K562 (cell line): ENCODE data around the gene PLCL1. TPM values are rescaled to one million over a fixed set of nuclear protein-coding genes. Genes with fewer than 3 reads are reported as not detected.

Source experiments
- ATAC-seq: fragments of 200-7000 bp; cut with Tn5 transposase; 3 replicates; pipeline ENCODE4 v1.9.1; 2020; ENCODE audit warnings: moderate library complexity
- BruUV-seq: library from RNA; stranded (reverse); fragments of 400-500 nt; replicated peaks from 2 replicates; lab custom pipeline; 2021; lab: Mats Ljungman, UMichigan
- CTCF ChIA-PET: fragments of 300-600 bp; formaldehyde crosslinking; extraction: SDS; loops from one replicate; lab custom pipeline; 2021; ENCODE audit warnings: low intra/inter-chr PET ratio; lab: Yijun Ruan, JAX
- POLR2A ChIA-PET: fragments of 300-600, 350-650 bp; sonication (Branson Sonifier 250); formaldehyde crosslinking; extraction: SDS; loops from one replicate; lab custom pipeline; 2021; ENCODE audit warnings: antibody characterized with exemption, inconsistent platforms; lab: Yijun Ruan, JAX
- DNase-seq, 4 experiments: peaks; one replicate each; pipeline versions ENCODE4 v3.0.0 to v3.0.0-alpha.2; 2011 to 2018; ENCODE audit warnings: low spot score in 3 of 4, mixed read lengths in 3 of 4; ENCODE audit errors: extremely low read depth in 1 of 4
- FAIRE-seq: peaks from 2 replicates; lab custom pipeline; 2011; peaks lifted over from hg19 to GRCh38; lab: Jason Lieb, UNC
- H2AFZ ChIP-seq: 2 replicates; pipeline ENCODE4 v1.6.0; 2011; ENCODE audit warnings: low read depth, low read length, control low read depth, inconsistent platforms
- H3K27ac ChIP-seq: fragments of 200-600 bp; 3 replicates; pipeline ENCODE4 v1.8.0; 2011; ENCODE audit warnings: low read depth, mild to moderate bottlenecking, control low read depth, inconsistent platforms, low read length, moderate library complexity, mixed read lengths; ENCODE audit errors: extremely low read depth
- H3K27me3 ChIP-seq, 2 experiments: fragments of 300-600 bp in 1 of 2; 2 replicates in 1 of 2; 3 replicates in 1 of 2; pipeline versions ENCODE4 v1.6.0 to v1.8.0; 2011; ENCODE audit warnings: inconsistent platforms in 2 of 2, low read length in 2 of 2, mild to moderate bottlenecking in 1 of 2, mixed read lengths in 1 of 2, moderate library complexity in 1 of 2; ENCODE audit not compliant: control insufficient read depth in 2 of 2, insufficient read depth in 2 of 2
- H3K36me3 ChIP-seq: fragments of 300-600 bp; 3 replicates; pipeline ENCODE4 v1.8.0; 2011; ENCODE audit warnings: mild to moderate bottlenecking, low read length, inconsistent platforms; ENCODE audit not compliant: control insufficient read depth, insufficient read depth
- H3K4me1 ChIP-seq, 2 experiments: fragments of 200-600 bp in 1 of 2; replicated peaks in 1 of 2; 2 replicates in 1 of 2; 3 replicates in 1 of 2; pipeline versions ENCODE4 v1.5.1 to v1.8.0; 2011; ENCODE audit warnings: inconsistent platforms in 2 of 2, low read length in 2 of 2, mild to moderate bottlenecking in 1 of 2, mixed read lengths in 1 of 2, moderate library complexity in 1 of 2; ENCODE audit not compliant: control insufficient read depth in 2 of 2, insufficient read depth in 2 of 2
- H3K4me2 ChIP-seq: 2 replicates; pipeline ENCODE4 v1.6.1; 2011; ENCODE audit warnings: low read length, control low read depth, inconsistent platforms, mixed read lengths; ENCODE audit not compliant: insufficient read depth
- H3K4me3 ChIP-seq: fragments of 200-600 bp; sonication (generic), shearing (Covaris generic); 2 replicates; pipeline ENCODE4 v1.5.1; 2016; ENCODE audit warnings: control low read depth, inconsistent platforms
- H3K79me2 ChIP-seq: fragments of 200-600 bp; 3 replicates; pipeline ENCODE4 v1.8.0; 2011; ENCODE audit warnings: low read length, inconsistent platforms; ENCODE audit not compliant: control insufficient read depth, insufficient read depth
- H3K9ac ChIP-seq, 2 experiments: 2 replicates each; pipeline versions ENCODE4 v1.6.0 to v1.6.1; 2011; ENCODE audit warnings: low read depth in 2 of 2, low read length in 2 of 2, control low read depth in 1 of 2, inconsistent platforms in 1 of 2, mild to moderate bottlenecking in 1 of 2, mixed read lengths in 1 of 2; ENCODE audit not compliant: insufficient read depth in 1 of 2
- H3K9me1 ChIP-seq: one replicate; pipeline ENCODE4 v1.6.0; 2011; ENCODE audit warnings: inconsistent platforms, mild to moderate bottlenecking, low read length, moderate library complexity; ENCODE audit not compliant: control insufficient read depth, insufficient read depth
- H3K9me3 ChIP-seq: replicated peaks from 2 replicates; pipeline ENCODE4 v1.5.1; 2011; ENCODE audit warnings: low read depth, low read length, inconsistent platforms; ENCODE audit not compliant: control insufficient read depth, insufficient read depth
- H4K20me1 ChIP-seq: replicated peaks from 2 replicates; pipeline ENCODE4 v1.6.1; 2011; ENCODE audit warnings: low read length, inconsistent platforms, mixed read lengths; ENCODE audit not compliant: control insufficient read depth, insufficient read depth
- EHMT2 ChIP-seq: fragments of 450-650 bp; IDR thresholded peaks from 2 replicates; pipeline ENCODE4 v1.6.1; 2018; ENCODE audit warnings: antibody characterized with exemption
- IRF2 ChIP-seq: sonication (generic); formaldehyde crosslinking; IDR thresholded peaks from 2 replicates; pipeline ENCODE4 v1.8.1; 2022; ENCODE audit warnings: mild to moderate bottlenecking, missing genetic modification reagents
- MEIS2 ChIP-seq: fragments of 450-650 bp; IDR thresholded peaks from 2 replicates; pipeline ENCODE4 v1.6.1; 2014; ENCODE audit warnings: mild to moderate bottlenecking; ENCODE audit not compliant: partially characterized antibody
- ZNF592 ChIP-seq: fragments of 450-650 bp; IDR thresholded peaks from 2 replicates; pipeline ENCODE4 v1.6.1; 2017; ENCODE audit warnings: antibody characterized with exemption, mild to moderate bottlenecking
- WGBS: fragments of 100-300 bp; shearing (Covaris generic); methylation state at CpG from one replicate; pipeline ENCODE4 v1.1.6; 2016; ENCODE audit warnings: low coverage, mixed read lengths; ENCODE audit not compliant: insufficient coverage; ENCODE audit errors: missing lambda C conversion rate; 5-methylcytosine and 5-hydroxymethylcytosine counted together
- in situ Hi-C: fragments of 300-500 bp; cut with MboI; formaldehyde crosslinking; loops from 4 replicates; pipeline ENCODE4 v1.15.0; 2018; ENCODE audit warnings: inconsistent platforms, mixed read lengths
- intact Hi-C: fragments of 100-400 bp; cut with micrococcal nuclease; formaldehyde crosslinking; loops from 2 replicates; pipeline ENCODE4 v1.14.2; 2022
- polyA plus RNA-seq, 8 experiments: library from polyadenylated mRNA; depleted of rRNA in 4 of 8; stranded (reverse) in 5 of 8; unstranded in 3 of 8; fragments of >200 nt; fragmentation: Nextera tagmentation in 2 of 8; fragmentation: Illumina TruSeq in 1 of 8; extraction: Ambion mirVana in 2 of 8; extraction: Trizol in 1 of 8; gene quantifications; 2 replicates each; pipeline versions ENCODE4 v1.2.1 to v1.2.3, GENCODE V29; 2011 to 2014; ENCODE audit warnings: inconsistent platforms in 1 of 8, missing spikeins in 1 of 8
- total RNA-seq, 7 experiments: library from RNA; depleted of rRNA in 6 of 7; stranded (reverse); fragments of >200 nt in 6 of 7; fragmentation: Illumina TruSeq in 2 of 7; extraction: Trizol in 2 of 7; gene quantifications; 2 replicates each; pipeline versions ENCODE4 v1.2.1 to v1.2.3, GENCODE V29; 2011 to 2021; ENCODE audit warnings: low replicate concordance in 1 of 7
- TF ChIP-seq, protein P1 (sequence below): fragments of 450-650 bp; IDR thresholded peaks from 2 replicates; pipeline ENCODE4 v1.6.1; 2016; ENCODE audit warnings: mild to moderate bottlenecking, moderate library complexity

The PLCL1 gene
- total and polyA plus RNA-seq, 9 of the 15 experiments (the other 6 are each of a cell fraction or from before 2014, with no cell fraction given), result 2.0 to 17.7 (median 8.6) TPM

DNA sequence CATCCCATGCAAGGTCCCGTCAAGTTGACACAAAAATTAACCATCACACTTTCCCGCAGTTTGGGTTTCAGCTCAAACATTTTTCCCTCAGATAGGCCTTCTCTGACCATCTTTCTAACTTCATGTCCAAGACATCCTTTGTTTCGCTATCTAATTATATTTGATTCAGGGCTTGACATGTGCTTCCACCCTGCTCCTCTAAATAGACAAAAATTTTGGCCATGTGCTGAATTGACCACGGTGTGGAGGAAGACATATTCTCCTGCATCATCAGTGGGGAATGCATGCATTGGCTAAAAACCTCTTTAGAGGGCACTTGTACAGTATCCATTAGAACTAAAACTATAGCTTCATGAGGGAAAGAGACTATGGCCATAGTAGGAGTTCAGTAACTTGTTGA is 81.2 kb downstream of the PLCL1 start:
- WGBS, result 71% methylated on average over 4 of the region's 4 CpGs
- Histone ChIP-seq H3K79me2 (peaks cover 72% of the 10 kb centered on the region), H3K9me3 (peaks cover 4% of the 10 kb centered on the region), H3K36me3 (peaks cover 15% of the 10 kb centered on the region; the same call in 2 of the 3 replicates), H3K9ac (no peak overlapping the region), H3K4me2 (peak overlapping the region; percentile 13; the same call in 1 of the 2 replicates), H3K27me3 (no peaks in the 10 kb centered on the region), H3K4me3 (no peak overlapping the region), H2AFZ (peak overlapping the region; percentile 70; the same call in 1 of the 2 replicates), H3K4me1 (peaks cover 0 to 19% of the 10 kb centered on the region in 2 experiments; a peak in 3 of 5 replicates), H3K9me1 (no peaks in the 10 kb centered on the region), H4K20me1 (no peaks in the 10 kb centered on the region), H3K27ac (no peak overlapping the region)
- no TSS peak for BruUV-seq
- DNase-seq (no peak), ATAC-seq (0 out of 3 replicates have a peak, but pooled peaks have one; percentile 15), FAIRE-seq (no peak)
- in situ Hi-C loops, result no loop called here
- ChIA-PET CTCF (no interaction called here), POLR2A (no interaction called here)
- intact Hi-C loops, result no loop called here
- TF ChIP-seq ZNF592 (peak; percentile 66; the same call in 1 of the 2 replicates), MEIS2 (peak; percentile 32), IRF2 (CRISPR knock-in tag) (no peak), EHMT2 (no peak)
- TF ChIP-seq, protein P1, sequence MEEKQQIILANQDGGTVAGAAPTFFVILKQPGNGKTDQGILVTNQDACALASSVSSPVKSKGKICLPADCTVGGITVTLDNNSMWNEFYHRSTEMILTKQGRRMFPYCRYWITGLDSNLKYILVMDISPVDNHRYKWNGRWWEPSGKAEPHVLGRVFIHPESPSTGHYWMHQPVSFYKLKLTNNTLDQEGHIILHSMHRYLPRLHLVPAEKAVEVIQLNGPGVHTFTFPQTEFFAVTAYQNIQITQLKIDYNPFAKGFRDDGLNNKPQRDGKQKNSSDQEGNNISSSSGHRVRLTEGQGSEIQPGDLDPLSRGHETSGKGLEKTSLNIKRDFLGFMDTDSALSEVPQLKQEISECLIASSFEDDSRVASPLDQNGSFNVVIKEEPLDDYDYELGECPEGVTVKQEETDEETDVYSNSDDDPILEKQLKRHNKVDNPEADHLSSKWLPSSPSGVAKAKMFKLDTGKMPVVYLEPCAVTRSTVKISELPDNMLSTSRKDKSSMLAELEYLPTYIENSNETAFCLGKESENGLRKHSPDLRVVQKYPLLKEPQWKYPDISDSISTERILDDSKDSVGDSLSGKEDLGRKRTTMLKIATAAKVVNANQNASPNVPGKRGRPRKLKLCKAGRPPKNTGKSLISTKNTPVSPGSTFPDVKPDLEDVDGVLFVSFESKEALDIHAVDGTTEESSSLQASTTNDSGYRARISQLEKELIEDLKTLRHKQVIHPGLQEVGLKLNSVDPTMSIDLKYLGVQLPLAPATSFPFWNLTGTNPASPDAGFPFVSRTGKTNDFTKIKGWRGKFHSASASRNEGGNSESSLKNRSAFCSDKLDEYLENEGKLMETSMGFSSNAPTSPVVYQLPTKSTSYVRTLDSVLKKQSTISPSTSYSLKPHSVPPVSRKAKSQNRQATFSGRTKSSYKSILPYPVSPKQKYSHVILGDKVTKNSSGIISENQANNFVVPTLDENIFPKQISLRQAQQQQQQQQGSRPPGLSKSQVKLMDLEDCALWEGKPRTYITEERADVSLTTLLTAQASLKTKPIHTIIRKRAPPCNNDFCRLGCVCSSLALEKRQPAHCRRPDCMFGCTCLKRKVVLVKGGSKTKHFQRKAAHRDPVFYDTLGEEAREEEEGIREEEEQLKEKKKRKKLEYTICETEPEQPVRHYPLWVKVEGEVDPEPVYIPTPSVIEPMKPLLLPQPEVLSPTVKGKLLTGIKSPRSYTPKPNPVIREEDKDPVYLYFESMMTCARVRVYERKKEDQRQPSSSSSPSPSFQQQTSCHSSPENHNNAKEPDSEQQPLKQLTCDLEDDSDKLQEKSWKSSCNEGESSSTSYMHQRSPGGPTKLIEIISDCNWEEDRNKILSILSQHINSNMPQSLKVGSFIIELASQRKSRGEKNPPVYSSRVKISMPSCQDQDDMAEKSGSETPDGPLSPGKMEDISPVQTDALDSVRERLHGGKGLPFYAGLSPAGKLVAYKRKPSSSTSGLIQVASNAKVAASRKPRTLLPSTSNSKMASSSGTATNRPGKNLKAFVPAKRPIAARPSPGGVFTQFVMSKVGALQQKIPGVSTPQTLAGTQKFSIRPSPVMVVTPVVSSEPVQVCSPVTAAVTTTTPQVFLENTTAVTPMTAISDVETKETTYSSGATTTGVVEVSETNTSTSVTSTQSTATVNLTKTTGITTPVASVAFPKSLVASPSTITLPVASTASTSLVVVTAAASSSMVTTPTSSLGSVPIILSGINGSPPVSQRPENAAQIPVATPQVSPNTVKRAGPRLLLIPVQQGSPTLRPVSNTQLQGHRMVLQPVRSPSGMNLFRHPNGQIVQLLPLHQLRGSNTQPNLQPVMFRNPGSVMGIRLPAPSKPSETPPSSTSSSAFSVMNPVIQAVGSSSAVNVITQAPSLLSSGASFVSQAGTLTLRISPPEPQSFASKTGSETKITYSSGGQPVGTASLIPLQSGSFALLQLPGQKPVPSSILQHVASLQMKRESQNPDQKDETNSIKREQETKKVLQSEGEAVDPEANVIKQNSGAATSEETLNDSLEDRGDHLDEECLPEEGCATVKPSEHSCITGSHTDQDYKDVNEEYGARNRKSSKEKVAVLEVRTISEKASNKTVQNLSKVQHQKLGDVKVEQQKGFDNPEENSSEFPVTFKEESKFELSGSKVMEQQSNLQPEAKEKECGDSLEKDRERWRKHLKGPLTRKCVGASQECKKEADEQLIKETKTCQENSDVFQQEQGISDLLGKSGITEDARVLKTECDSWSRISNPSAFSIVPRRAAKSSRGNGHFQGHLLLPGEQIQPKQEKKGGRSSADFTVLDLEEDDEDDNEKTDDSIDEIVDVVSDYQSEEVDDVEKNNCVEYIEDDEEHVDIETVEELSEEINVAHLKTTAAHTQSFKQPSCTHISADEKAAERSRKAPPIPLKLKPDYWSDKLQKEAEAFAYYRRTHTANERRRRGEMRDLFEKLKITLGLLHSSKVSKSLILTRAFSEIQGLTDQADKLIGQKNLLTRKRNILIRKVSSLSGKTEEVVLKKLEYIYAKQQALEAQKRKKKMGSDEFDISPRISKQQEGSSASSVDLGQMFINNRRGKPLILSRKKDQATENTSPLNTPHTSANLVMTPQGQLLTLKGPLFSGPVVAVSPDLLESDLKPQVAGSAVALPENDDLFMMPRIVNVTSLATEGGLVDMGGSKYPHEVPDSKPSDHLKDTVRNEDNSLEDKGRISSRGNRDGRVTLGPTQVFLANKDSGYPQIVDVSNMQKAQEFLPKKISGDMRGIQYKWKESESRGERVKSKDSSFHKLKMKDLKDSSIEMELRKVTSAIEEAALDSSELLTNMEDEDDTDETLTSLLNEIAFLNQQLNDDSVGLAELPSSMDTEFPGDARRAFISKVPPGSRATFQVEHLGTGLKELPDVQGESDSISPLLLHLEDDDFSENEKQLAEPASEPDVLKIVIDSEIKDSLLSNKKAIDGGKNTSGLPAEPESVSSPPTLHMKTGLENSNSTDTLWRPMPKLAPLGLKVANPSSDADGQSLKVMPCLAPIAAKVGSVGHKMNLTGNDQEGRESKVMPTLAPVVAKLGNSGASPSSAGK, result peak; percentile 42; the same call in 1 of the 2 replicates
